GM19455 (cell line): ENCODE data around the gene PDE7B.

Experiments used
- ATAC-seq: cut with Tn5 transposase; IDR thresholded peaks from one replicate; pipeline ENCODE4 v1.9.1; 2021; ENCODE audit not compliant: unreplicated experiment

PDE7B gene

GRCh38 chr6:136063096-136063495 lies 211.6 kb downstream of the PDE7B start:
- ATAC-seq, result no peak

GRCh38 chr6:136066005-136066404 lies 214.5 kb downstream of the PDE7B start:
- ATAC-seq, result no peak

- no peak for ATAC-seq
Measured at GRCh38 chr6:136067731-136068341, 216.3 kb downstream of the PDE7B start.

GRCh38 chr6:136069119-136069518 lies 217.6 kb downstream of the PDE7B start:
- no peak for ATAC-seq

- no peak for ATAC-seq
Measured at GRCh38 chr6:136070815-136071214, 219.3 kb downstream of the PDE7B start.

GRCh38 chr6:136072691-136073090 lies 221.2 kb downstream of the PDE7B start:
- ATAC-seq, result no peak

- ATAC-seq, result no peak
Measured at GRCh38 chr6:136073216-136073615, 221.7 kb downstream of the PDE7B start.

- no peak for ATAC-seq
Measured at GRCh38 chr6:136076496-136076895, 225.0 kb downstream of the PDE7B start.

GRCh38 chr6:136077834-136078576 lies 226.5 kb downstream of the PDE7B start:
- no peak for ATAC-seq

GRCh38 chr6:136079701-136080565 lies 228.4 kb downstream of the PDE7B start:
- ATAC-seq, result no peak

- no peak for ATAC-seq
Measured at GRCh38 chr6:136083540-136083939, 232.0 kb downstream of the PDE7B start.

GRCh38 chr6:136084403-136084802 lies 232.9 kb downstream of the PDE7B start:
- no peak for ATAC-seq

GRCh38 chr6:136085370-136086115 lies 234.0 kb downstream of the PDE7B start:
- ATAC-seq, result no peak

- ATAC-seq, result no peak
Measured at GRCh38 chr6:136086686-136087085, 235.2 kb downstream of the PDE7B start.

GRCh38 chr6:136087986-136088385 lies 236.5 kb downstream of the PDE7B start:
- ATAC-seq, result no peak

- no peak for ATAC-seq
Measured at GRCh38 chr6:136088693-136089092, 237.2 kb downstream of the PDE7B start.

- ATAC-seq, result no peak
Measured at GRCh38 chr6:136089876-136090275, 238.4 kb downstream of the PDE7B start.

- no peak for ATAC-seq
Measured at GRCh38 chr6:136090929-136091328, 239.4 kb downstream of the PDE7B start.

GRCh38 chr6:136092897-136093296 lies 241.4 kb downstream of the PDE7B start:
- no peak for ATAC-seq

GRCh38 chr6:136093835-136094234 lies 242.3 kb downstream of the PDE7B start:
- no peak for ATAC-seq

- no peak for ATAC-seq
Measured at GRCh38 chr6:136094812-136095211, 243.3 kb downstream of the PDE7B start.
